Adrenal gland (tissue), 12 donors: ENCODE results near the gene AP3M1. TPM values are rescaled to one million over a fixed set of nuclear protein-coding genes. Genes with fewer than 3 reads are reported as not detected.
A peak's percentile ranks its signal among the peaks of the same experiment; 100 is the strongest.

Source experiments
- DNase-seq, 7 donors: peaks; one replicate each; pipeline ENCODE4 v3.0.0-alpha.2; 2019 to 2020
- H3K27ac ChIP-seq, 5 donors: fragments of 200-600 bp; sonication (generic) in 4 of 5; 1 replicate in 3 of 5; 2 replicates in 2 of 5; pipeline versions ENCODE4 v1.5.1 to v1.8.0; 2016 to 2020; ENCODE audit warnings: mild to moderate bottlenecking in 1 of 5
- H3K27me3 ChIP-seq: fragments of 200-600 bp; 2 replicates; pipeline ENCODE4 v1.8.0; 2021
- H3K36me3 ChIP-seq, 2 donors: fragments of 200-600 bp; replicated peaks in 1 of 2; 1 replicate in 1 of 2; 2 replicates in 1 of 2; pipeline versions ENCODE4 v1.5.1 to v1.8.0; 2018 to 2022
- H3K4me1 ChIP-seq, 2 donors: fragments of 200-600 bp; replicated peaks in 1 of 2; 1 replicate in 1 of 2; 2 replicates in 1 of 2; pipeline versions ENCODE4 v1.5.1 to v1.8.0; 2018 to 2021
- H3K4me3 ChIP-seq, 4 donors: fragments of 200-600 bp; sonication (generic) in 3 of 4; one replicate each; pipeline ENCODE4 v1.5.1; 2016 to 2018
- H3K9me3 ChIP-seq, 3 donors: fragments of 200-600 bp; sonication (generic) in 1 of 3; replicated peaks in 1 of 3; 1 replicate in 2 of 3; 2 replicates in 1 of 3; pipeline versions ENCODE4 v1.5.1 to v1.8.0; 2016 to 2021
- POLR2A ChIP-seq, 2 donors: fragments of 450-650 bp; IDR thresholded peaks; one replicate each; pipeline ENCODE4 v1.6.1; 2017; ENCODE audit warnings: antibody characterized with exemption in 2 of 2, mild to moderate bottlenecking in 2 of 2, moderate library complexity in 1 of 2
- WGBS, 4 donors: extraction: QIAGEN DNeasy Blood & Tissue Kit in 2 of 4; methylation state at CpG; one replicate each; pipeline versions ENCODE4 v1.1.5 to v1.1.7; 2013 to 2017; 5-methylcytosine and 5-hydroxymethylcytosine counted together
- intact Hi-C, 2 donors: fragments of 100-400 bp; cut with DNase I; formaldehyde crosslinking; loops; one replicate each; pipeline versions ENCODE4 v1.14.1 to v1.15.0; 2022 to 2023
- polyA plus RNA-seq, 3 donors: library from polyadenylated mRNA; stranded (reverse); fragments of 200-250 nt in 2 of 3; fragments of 350-450 nt in 1 of 3; fragmentation: Illumina TruSeq in 1 of 3; extraction: RNeasy Lipid Tissue Mini Kit (QIAGEN cat#74804) in 1 of 3; gene quantifications; one replicate each; pipeline ENCODE4 v1.2.3, GENCODE V29; 2013 to 2014
- total RNA-seq, 9 donors: library from RNA; depleted of rRNA in 4 of 9; stranded (reverse); fragments of >200 nt in 4 of 9; fragments of 120-200 nt in 1 of 9; fragmentation: NEBNext Ultra II Directional in 1 of 9; extraction: Animal tissue kit (Norgen Biotek cat#: 25700) in 1 of 9; gene quantifications; one replicate each; pipeline versions ENCODE4 v1.1.0 to v1.2.4, GENCODE V29; 2013 to 2023
- TF ChIP-seq, protein P1 (sequence below), 6 experiments: fragments of 450-650 bp in 4 of 6; fragments of 200-600 bp in 2 of 6; sonication (generic) in 1 of 6; IDR thresholded peaks; 1 replicate in 5 of 6; 2 replicates in 1 of 6; pipeline versions ENCODE4 v1.5.1 to v1.8.0; 2016 to 2021; ENCODE audit warnings: antibody characterized with exemption in 6 of 6, mild to moderate bottlenecking in 2 of 6, moderate library complexity in 1 of 6
- donor health status: healthy with polysubstance abuse.
- donor health status: Bipolar disorder and iron deficiency.
- donor health status: DM: yes; HTN: yes; CAD: no.
- donor health status: DM: no; HTN: no; CAD: no.
- donor health status: DM: no; HTN: no; CAD: no.
- donor health status: DM: yes; HTN: yes; CAD: no.

AP3M1 gene
- total and polyA plus RNA-seq, 12 donors, result 6.1 to 79.7 (median 38.0) TPM

DNA sequence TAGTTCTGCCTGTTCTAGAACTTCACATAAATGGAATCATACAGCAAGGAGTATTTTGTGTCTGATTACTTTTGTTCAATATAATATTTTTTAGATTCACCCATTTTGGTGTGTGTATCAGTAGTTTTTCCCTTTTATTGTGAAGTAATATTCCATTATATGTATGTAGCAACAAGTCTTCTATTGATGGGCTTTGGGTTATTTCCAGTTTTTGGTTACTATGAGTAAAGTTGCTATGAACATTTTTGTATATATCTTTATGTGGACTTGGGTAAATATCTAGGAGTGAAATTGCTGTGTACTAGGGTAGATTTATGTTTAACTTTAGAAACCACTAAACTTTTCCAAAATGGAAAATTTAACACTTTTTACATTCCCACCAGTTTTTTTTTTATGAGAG lies 36.0 kb upstream of the AP3M1 start:
- Histone ChIP-seq H3K27ac (no peak overlapping the region), H3K4me1 (peaks cover 0 to 10% of the 10 kb centered on the region in 2 donors), H3K4me3 (no peak overlapping the region), H3K9me3 (no peaks in the 10 kb centered on the region), H3K27me3 (no peaks in the 10 kb centered on the region), H3K36me3 (no peaks in the 10 kb centered on the region)
- intact Hi-C loops, result no loop called here
- no peak for TF ChIP-seq POLR2A (IDR thresholded peaks at IDR 0.05)
- TF ChIP-seq, protein P1, sequence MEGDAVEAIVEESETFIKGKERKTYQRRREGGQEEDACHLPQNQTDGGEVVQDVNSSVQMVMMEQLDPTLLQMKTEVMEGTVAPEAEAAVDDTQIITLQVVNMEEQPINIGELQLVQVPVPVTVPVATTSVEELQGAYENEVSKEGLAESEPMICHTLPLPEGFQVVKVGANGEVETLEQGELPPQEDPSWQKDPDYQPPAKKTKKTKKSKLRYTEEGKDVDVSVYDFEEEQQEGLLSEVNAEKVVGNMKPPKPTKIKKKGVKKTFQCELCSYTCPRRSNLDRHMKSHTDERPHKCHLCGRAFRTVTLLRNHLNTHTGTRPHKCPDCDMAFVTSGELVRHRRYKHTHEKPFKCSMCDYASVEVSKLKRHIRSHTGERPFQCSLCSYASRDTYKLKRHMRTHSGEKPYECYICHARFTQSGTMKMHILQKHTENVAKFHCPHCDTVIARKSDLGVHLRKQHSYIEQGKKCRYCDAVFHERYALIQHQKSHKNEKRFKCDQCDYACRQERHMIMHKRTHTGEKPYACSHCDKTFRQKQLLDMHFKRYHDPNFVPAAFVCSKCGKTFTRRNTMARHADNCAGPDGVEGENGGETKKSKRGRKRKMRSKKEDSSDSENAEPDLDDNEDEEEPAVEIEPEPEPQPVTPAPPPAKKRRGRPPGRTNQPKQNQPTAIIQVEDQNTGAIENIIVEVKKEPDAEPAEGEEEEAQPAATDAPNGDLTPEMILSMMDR (IDR thresholded peaks at IDR 0.05), result no peak
- DNase-seq, result no peak

DNA sequence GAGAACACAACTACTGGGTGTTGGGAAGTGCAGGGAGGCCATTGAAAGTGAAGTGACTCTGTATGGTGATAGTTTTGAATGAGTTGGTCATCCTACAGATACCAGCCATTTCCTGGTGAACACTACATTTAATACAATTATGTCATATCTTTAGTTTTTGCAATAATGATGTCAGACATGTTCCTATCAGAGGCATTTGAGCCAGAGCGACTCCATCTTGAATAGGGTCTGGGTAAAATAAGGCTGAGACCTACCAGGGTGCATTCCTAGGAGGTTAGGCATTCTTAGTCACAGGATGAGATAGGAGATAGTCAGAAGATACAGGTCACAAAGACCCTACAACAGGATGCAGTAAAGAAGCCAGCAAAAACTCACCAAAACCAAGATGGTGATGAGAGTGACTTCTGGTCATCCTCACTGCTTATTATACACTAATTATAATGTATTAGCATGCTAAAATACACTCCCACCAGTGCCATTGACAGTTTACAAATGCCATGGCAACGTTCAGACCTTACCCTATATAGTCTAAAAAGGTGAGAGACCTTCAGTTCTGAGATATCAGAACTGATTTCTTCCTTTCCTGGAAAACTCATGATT lies 28.6 kb upstream of the AP3M1 start:
- intact Hi-C loops, result no loop called here
- H3K36me3 ChIP-seq, result no peaks in the 10 kb centered on the region
- TF ChIP-seq, protein P1 (IDR thresholded peaks at IDR 0.05), result no peak
- TF ChIP-seq POLR2A (IDR thresholded peaks at IDR 0.05), result no peak
- peaks cover 0 to 4% of the 10 kb centered on the region in 2 donors for H3K4me1 ChIP-seq
- no peaks in the 10 kb centered on the region for H3K27me3 ChIP-seq
- no peak for DNase-seq
- 83 to 94% (median 87%) methylated on average over 2 of the region's 2 CpGs for WGBS, 4 donors
- no peaks in the 10 kb centered on the region for H3K9me3 ChIP-seq
- H3K27ac ChIP-seq, result no peak overlapping the region
- H3K4me3 ChIP-seq, result no peak overlapping the region

DNA sequence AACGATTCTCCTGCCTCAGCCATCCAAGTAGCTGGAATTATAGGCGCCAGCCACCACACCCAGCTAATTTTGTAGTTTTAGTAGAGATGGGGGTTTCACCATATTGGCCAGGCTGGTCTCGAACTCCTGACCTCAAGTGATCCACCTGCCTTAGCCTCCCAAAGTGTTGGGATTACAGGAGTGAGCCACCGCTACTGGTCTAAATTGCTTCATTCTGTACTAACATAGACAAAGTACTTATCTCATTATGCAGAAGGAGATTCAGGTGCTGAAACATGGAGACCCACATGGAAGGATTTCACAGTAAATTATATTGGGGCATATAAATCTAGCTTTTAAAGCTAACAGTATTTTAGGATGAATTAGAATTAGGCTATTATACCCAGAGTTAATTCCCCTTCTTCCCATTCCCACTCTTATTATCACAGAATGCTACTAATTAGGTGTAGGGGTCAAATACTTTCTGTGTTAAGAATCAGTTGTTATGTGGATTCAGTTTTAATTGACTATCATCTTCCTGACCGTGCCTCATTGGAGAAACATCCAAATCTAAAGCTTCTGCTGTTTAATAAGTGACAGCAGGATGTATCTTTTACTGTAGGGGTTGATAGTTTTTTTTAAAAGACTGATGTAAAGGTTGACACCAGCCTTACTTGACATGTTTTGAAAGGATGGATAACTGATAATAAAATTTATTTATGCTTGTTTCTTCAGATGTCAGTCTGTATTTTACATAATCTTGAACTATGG lies 27.6 kb upstream of the AP3M1 start:
- H3K27ac ChIP-seq, result no peak overlapping the region

DNA sequence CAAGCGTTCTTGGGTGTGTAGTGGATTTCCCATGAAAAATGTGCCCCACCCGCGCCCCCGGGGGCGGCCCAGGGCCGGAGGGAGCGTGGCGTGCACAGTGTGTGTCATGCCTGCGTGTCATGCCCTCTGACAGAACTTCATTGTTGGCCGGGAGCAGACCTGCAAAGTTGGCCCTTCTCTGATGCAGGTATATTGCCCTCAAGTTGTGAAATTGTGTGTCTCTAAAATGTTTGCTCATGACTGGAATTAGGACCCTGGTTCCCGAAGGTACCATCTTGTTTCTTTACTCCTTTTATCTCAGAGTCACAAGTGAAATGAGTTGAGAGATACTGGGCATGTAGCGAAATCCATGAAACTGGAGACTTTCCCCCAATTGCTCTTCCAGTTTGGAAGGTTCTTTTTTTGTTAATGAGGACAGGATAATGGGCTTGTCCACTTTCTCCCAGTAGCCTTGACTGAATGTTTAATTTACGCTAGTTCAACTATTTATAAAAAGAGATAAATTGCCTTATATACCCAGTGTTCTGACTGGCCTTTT lies 26.6 kb upstream of the AP3M1 start:
- Histone ChIP-seq H3K27me3 (no peaks in the 10 kb centered on the region), H3K36me3 (no peaks in the 10 kb centered on the region), H3K27ac (peak overlapping the region; percentile 41 to 92 (median 87)), H3K9me3 (no peaks in the 10 kb centered on the region), H3K4me1 (peaks cover 0 to 4% of the 10 kb centered on the region in 2 donors), H3K4me3 (peak overlapping the region in 3 of 4 donors; percentile 43 to 80 (median 78))
- DNase-seq, result peak; percentile 48 to 73 (median 58)
- TF ChIP-seq, protein P1 (IDR thresholded peaks at IDR 0.05), result no peak
- TF ChIP-seq POLR2A (IDR thresholded peaks at IDR 0.05), result no peak
- 11 to 42% (median 14%) methylated on average over 3 to 13 of the region's 13 CpGs for WGBS, 4 donors
- intact Hi-C loops, result loop anchor here in 1 of 2 donors (2.0 kb wide), 1 partner anchor 26 kb away; the partner anchor contains the start of genes ADK and AP3M1

More for the DNA sequence above, 27.6 kb upstream of the AP3M1 start:
- Histone ChIP-seq H3K27me3 (no peaks in the 10 kb centered on the region), H3K9me3 (no peaks in the 10 kb centered on the region), H3K4me1 (peaks cover 0 to 4% of the 10 kb centered on the region in 2 donors), H3K4me3 (no peak overlapping the region), H3K36me3 (no peaks in the 10 kb centered on the region)
- DNase-seq, result no peak
- WGBS, 4 donors, result 92 to 96% (median 95%) methylated on average over 5 of the region's 5 CpGs
- intact Hi-C loops, result no loop called here
- TF ChIP-seq, protein P1 (IDR thresholded peaks at IDR 0.05), result no peak
- TF ChIP-seq POLR2A (IDR thresholded peaks at IDR 0.05), result no peak
